NCI-H146 treated with DMSO at 0.1 percent for 48 hours (cell line): ENCODE results near the gene TBCC.

ENCODE experiments used
- DNase-seq: peaks from one replicate; lab custom pipeline; 2025; ENCODE audit not compliant: unreplicated experiment; lab: John Stamatoyannopoulos, UW

TBCC gene

DNA sequence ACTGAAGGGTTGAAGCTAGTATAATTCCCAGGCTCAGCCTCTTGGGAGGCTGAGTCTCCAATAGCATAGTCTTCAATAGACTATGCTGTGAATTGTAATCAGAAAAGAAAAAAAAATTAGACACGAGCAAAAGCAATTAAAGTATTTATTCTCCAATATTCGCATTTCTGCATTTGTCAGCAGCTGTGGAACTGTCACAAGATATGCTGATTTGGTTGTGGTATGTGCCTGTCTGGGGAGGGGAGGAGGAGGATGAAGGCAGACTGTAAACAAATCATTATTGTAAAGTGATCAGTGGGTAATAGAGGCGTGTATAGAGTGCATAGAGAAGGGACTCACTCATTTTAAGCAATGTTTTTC is 25.8 kb upstream of the TBCC start:
- no peak for DNase-seq

- no peak for DNase-seq
Measured at GRCh38 chr6:42769836-42770235, 23.9 kb upstream of the TBCC start.

DNA sequence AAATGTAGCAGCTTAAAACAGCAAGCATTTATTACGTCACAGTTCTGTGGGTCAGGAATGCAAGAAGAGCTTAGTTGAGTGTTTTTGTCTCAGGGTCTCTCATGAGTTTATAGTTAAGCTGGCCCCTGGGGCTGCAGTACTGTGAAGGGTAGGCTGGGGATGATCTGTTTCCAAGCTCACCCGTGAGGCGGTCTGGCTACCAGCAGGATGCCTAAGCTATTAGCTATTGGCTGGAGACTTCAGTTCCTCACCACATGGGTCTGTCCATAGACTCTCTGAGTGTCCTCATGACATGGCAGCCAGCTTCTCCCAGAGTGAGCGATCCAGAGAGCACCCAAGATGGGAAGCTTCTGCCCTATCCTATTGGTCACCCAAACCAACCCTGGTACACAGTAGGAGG is 23.1 kb upstream of the TBCC start:
- DNase-seq, result no peak

- no peak for DNase-seq
Measured at GRCh38 chr6:42766163-42766670, 20.3 kb upstream of the TBCC start.

DNA sequence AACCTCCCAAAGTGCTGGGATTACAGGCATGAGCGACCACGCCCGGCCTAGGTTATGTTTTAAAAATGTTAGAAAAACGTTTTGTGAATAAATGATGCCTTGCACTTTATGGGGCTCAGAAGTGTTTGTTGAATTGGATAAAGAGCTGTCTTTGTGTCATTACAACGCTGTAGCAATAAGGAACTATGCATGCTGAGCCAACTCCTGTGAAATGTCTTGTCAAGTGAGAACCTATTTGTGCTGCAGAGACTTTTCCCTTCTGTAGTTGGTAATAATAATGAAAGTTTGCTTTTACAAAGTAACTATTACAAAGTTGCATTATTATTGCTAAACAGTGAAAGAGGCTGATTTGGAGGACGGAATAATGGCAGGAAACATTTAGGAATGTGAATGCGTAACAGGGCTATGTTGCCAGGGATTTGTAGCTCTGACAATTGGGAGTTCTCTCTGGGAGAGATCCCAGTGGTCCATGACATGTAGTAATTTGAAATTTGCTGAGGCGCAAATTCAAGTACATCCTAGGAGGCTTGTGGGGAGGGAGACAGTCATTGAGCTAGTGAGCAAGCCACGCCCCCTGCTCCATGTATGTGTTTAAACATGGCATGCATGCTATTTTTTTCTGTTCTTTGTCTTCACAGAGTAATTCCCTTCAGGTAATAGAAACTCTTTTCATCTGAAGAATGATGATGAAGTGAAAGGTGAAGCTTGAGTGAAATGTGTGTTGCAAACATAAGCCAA is 19.2 kb upstream of the TBCC start:
- no peak for DNase-seq

DNA sequence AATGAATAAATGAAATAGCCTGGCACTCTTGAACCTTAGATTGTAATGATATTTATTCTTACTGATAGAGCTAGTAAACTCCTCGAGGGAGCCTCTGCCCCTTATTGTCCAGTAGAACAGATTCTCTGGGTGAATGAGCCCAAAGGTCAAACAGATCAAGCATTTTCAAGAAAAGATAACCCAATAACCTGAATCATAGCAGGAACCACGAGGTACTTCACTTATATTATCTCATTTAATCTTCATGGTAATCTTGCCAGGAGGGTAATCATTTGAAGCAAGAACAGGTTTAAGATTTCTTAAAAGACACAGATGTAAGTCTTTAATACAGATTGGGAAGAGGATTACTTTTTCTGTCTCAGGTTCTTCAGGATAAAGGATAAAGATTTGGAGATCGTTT is 17.0 kb upstream of the TBCC start:
- DNase-seq, result no peak

GRCh38 chr6:42762426-42762859 is 16.5 kb upstream of the TBCC start:
- DNase-seq, result no peak

DNA sequence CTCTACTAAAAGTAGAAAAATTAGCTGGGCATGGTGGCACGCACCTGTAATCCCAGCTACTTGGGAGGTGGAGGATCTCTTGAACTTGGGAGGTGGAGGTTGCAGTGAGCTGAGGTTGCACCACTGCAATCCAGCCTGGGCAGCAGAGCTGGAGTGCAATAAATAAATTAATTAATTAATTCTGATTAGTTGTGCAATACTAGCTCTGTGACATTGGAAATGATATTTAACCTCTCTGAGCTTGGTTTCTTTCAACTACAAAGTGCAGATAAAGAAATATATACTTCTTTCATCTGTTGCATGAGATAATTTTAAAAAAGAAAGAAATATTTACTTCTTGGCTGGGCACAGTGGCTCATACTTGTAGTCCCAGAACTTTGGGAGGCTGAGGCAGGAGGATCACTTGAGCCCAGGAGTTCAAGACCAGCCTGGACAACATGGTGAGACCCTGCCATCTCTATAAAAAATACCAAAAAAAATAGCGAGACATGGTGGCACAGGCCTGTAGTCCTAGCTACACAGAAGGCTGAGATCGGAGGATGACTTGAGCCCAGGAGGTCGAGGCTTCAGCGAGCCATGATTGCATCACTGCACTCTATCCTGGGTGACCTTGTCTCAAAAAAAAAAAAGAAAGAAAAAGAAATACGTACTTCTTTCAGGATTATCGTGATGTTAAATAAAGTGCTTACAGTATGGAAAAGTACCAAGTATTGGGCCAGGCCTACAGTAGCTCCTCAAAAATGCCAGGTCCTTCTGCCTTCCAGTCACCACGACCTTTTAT is 15.6 kb upstream of the TBCC start:
- DNase-seq, result no peak

- no peak for DNase-seq
Measured at GRCh38 chr6:42758756-42759430, 13.0 kb upstream of the TBCC start.

- DNase-seq, result no peak
Measured at GRCh38 chr6:42756722-42757121, 10.8 kb upstream of the TBCC start.

GRCh38 chr6:42754759-42755158 is 8.9 kb upstream of the TBCC start:
- no peak for DNase-seq

GRCh38 chr6:42751055-42751454 is 5.2 kb upstream of the TBCC start:
- no peak for DNase-seq

- no peak for DNase-seq
Measured at GRCh38 chr6:42748203-42748898, 2.4 kb upstream of the TBCC start.

DNA sequence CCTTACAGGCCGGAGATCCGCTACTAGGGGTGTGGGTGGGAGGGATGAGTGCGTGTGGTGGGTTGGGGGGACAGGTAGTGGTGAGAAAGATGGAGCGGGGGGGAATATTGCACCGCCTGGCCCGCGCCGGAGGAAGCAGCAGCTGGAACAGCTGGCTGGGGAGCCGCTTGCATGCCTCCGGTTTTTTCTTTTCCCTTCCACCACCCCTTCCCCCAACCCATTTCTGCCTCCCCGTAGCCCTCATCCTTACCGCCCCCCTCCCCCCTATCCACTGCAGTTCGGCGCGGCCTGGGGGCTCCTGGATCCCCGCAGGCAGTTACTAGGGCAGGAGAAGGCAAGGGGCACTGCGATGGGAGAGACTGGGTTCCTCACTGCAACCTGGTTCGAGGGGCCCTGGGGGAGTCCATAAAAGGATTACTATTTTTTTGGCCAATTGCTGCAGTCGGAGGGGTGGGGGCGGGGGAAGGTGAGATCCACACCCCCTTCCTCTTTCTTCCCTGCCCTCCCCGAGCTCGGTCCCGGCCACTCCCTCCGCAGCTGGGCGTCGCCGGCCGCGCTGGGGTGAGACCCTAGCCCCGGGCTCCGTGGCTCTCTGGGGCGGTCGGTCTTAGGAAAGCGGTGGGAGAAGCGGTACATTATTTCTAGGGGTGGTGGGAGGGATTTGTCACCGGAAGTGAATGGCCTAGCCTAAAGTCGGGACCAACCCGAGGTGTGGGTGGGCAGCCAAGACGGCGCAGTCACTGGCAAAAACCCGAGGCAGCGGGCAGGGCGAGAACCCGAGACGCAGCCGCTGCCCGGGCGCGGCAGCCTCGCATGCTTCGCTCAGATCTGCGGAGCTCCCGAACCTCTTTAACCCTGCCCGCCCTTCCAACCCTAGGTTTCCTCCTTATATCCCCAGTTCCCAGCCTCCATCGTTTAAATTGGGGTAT is 824 bp upstream of the TBCC start:
- DNase-seq, result peak; percentile 96

- peak; percentile 50 for DNase-seq
Measured at GRCh38 chr6:42745083-42745639, 742 bp downstream of the TBCC start.

- no peak for DNase-seq
Measured at GRCh38 chr6:42744351-42744893, 1.5 kb downstream of the TBCC start.

GRCh38 chr6:42742116-42742894 is 3.6 kb downstream of the TBCC start:
- peak; percentile 92 for DNase-seq

- no peak for DNase-seq
Measured at GRCh38 chr6:42740725-42741124, 5.2 kb downstream of the TBCC start.

- DNase-seq, result no peak
Measured at GRCh38 chr6:42735976-42736375, 9.9 kb downstream of the TBCC start.
